Stimulated activated CD8-positive, alpha-beta memory T cell treated with anti-CD3 and anti-CD28 coated beads, Interleukin-2, amount 100 ng/mL, for 1 hour (primary cell): ENCODE data around the gene PRKCB.

Experiments used
- DNase-seq, 2 donors: peaks; one replicate each; pipeline ENCODE4 v3.0.0-alpha.2; 2020; ENCODE audit warnings: low read depth in 2 of 2

The PRKCB gene

GRCh38 chr16:23835390-23836077 is at the start of gene PRKCB:
PRKCB (plus strand) TSS chr16:23835983.
- peak; percentile 79 to 83 for DNase-seq

GRCh38 chr16:23786964-23787561 is 48.7 kb upstream of the PRKCB start:
- no peak for DNase-seq

GRCh38 chr16:23788685-23789084 is 47.1 kb upstream of the PRKCB start:
- no peak for DNase-seq

GRCh38 chr16:23795378-23795777 is 40.4 kb upstream of the PRKCB start:
- DNase-seq, result no peak

GRCh38 chr16:23796941-23797340 is 38.8 kb upstream of the PRKCB start:
- DNase-seq, result no peak

- DNase-seq, result peak; percentile 60 to 71
Observed at GRCh38 chr16:23801378-23801777, 34.4 kb upstream of the PRKCB start.

- DNase-seq, result no peak
Observed at GRCh38 chr16:23802776-23803175, 33.0 kb upstream of the PRKCB start.

GRCh38 chr16:23803591-23804123 is 32.1 kb upstream of the PRKCB start:
- DNase-seq, result peak; percentile 43 to 57

- no peak for DNase-seq
Observed at GRCh38 chr16:23807028-23807427, 28.8 kb upstream of the PRKCB start.

- no peak for DNase-seq
Observed at GRCh38 chr16:23821467-23821866, 14.3 kb upstream of the PRKCB start.

- no peak for DNase-seq
Observed at GRCh38 chr16:23821875-23822688, 13.7 kb upstream of the PRKCB start.

GRCh38 chr16:23823475-23824384 is 12.1 kb upstream of the PRKCB start:
- DNase-seq, result no peak

GRCh38 chr16:23824909-23825308 is 10.9 kb upstream of the PRKCB start:
- DNase-seq, result no peak

- DNase-seq, result no peak
Observed at GRCh38 chr16:23826528-23827045, 9.2 kb upstream of the PRKCB start.

GRCh38 chr16:23827057-23827456 is 8.7 kb upstream of the PRKCB start:
- no peak for DNase-seq

GRCh38 chr16:23829454-23829853 is 6.3 kb upstream of the PRKCB start:
- DNase-seq, result no peak

- no peak for DNase-seq
Observed at GRCh38 chr16:23830276-23830675, 5.5 kb upstream of the PRKCB start.

- no peak for DNase-seq
Observed at GRCh38 chr16:23832882-23833281, 2.9 kb upstream of the PRKCB start.

GRCh38 chr16:23833504-23833903 is 2.3 kb upstream of the PRKCB start:
- DNase-seq, result no peak

- DNase-seq, result no peak
Observed at GRCh38 chr16:23833960-23834685, 1.7 kb upstream of the PRKCB start.

GRCh38 chr16:23836078-23836403 is 258 bp downstream of the PRKCB start:
- no peak for DNase-seq
